Measurements from ENCODE around the gene MAGI2.

GRCh38 chr7:79359827-79360226 is 93.6 kb downstream of the MAGI2 start:
- TF ChIP-seq CTCF (IDR thresholded peaks at IDR 0.05; ENCODE audit: insufficient read depth, low read length, poor library complexity, severe bottlenecking) (no peak), EZH2phosphoT487 (conservative IDR thresholded peaks at IDR 0.05; ENCODE audit: low read length) (no peak)
